AG10803 (cell line): Measurements from ENCODE around the gene ENTPD6.

Experiments used
- DNase-seq: peaks from one replicate; pipeline ENCODE4 v3.0.0; 2010; ENCODE audit warnings: low read depth
- H3K4me3 ChIP-seq: 2 replicates; pipeline ENCODE4 v1.5.1; 2011; ENCODE audit warnings: mild to moderate bottlenecking, low read length, control low read depth
- TF ChIP-seq, protein P1 (sequence below): conservative IDR thresholded peaks from 2 replicates; pipeline ENCODE4 v1.5.1; 2011; ENCODE audit warnings: mild to moderate bottlenecking, low read length, control low read depth, inconsistent platforms

The ENTPD6 gene

DNA sequence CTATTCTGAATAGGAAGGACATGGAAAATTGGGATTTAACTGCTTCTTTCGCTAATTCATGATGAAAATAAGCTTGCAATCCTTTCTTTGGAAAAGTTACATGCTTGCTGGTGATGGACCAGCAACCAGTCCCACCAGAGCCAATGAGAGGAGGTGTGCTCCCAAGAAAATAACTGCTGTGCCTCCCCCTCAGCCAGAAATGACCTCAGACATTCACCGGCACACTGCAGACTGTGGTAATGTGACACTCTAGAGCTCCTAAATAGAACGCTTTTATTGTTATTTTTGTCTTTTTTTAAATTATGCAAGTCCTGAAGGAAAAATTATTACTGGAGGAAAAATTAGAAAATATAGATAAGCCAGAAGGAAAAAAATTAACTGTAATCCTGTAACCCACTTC, 55.0 kb downstream of the ENTPD6 start:
- TF ChIP-seq, protein P1, sequence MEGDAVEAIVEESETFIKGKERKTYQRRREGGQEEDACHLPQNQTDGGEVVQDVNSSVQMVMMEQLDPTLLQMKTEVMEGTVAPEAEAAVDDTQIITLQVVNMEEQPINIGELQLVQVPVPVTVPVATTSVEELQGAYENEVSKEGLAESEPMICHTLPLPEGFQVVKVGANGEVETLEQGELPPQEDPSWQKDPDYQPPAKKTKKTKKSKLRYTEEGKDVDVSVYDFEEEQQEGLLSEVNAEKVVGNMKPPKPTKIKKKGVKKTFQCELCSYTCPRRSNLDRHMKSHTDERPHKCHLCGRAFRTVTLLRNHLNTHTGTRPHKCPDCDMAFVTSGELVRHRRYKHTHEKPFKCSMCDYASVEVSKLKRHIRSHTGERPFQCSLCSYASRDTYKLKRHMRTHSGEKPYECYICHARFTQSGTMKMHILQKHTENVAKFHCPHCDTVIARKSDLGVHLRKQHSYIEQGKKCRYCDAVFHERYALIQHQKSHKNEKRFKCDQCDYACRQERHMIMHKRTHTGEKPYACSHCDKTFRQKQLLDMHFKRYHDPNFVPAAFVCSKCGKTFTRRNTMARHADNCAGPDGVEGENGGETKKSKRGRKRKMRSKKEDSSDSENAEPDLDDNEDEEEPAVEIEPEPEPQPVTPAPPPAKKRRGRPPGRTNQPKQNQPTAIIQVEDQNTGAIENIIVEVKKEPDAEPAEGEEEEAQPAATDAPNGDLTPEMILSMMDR, result no peak
- no peak overlapping the region for H3K4me3 ChIP-seq
- no peak for DNase-seq

DNA sequence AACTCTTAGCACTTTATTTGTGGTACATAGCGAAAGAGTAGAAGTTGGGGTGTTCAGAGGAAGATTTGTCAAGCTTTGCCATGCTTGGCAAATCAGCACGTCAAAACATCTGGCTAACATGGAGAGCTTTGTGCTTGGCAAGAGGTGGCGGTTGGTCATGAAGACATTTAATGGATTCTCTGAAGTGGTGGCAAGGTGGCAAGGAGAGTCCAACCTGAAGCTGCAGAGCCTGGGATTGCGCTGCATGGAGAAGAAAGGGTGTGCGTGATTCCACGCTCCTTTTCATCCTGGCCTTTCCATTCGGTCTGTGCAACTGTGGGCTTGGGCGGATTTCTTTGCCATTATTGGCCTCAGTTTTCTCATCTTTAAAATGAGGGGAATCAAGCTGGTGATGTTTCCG, 55.5 kb downstream of the ENTPD6 start:
- no peak overlapping the region for H3K4me3 ChIP-seq
- no peak for DNase-seq
- TF ChIP-seq, protein P1, result no peak

DNA sequence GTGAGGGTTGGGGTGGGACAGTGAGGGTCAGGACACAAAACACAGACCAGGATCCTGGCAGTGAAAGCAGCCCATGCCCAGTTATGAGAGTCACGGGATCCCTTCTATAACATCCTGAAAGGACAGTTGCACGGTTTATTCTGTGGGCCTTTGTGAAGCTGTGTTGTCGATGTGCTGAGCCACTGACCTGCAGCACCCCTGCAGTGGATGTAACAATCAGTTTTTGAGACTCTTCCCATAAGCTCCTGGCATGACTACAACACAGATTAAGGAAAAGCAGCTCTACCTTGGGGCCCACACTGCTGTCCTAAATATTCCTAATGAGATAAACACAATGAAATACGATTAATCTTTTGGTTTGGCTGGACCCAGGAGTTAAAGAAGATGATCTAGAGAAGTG, 56.0 kb downstream of the ENTPD6 start:
- no peak overlapping the region for H3K4me3 ChIP-seq
- DNase-seq, result no peak
- TF ChIP-seq, protein P1, result no peak

DNA sequence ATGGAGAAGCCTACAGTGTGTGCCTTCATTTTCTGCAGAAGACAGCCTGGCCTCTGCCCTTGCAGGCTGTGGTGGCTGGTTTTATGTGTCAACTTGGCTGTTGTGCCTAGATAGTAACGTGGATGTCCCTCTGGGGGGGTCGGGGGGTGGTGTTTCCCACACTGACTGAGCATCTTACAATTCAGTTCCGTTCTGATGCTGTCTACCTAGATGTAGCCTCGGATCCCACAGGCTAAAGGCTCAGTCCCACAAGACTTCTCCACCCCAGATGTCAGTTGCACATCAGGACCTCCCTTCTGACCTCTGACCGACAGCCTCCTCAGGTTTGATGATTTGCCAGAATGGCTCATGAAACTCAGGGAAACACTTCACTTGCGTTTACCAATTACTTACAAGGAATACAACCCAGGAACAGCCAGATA, 56.7 kb downstream of the ENTPD6 start:
- TF ChIP-seq, protein P1, result no peak
- H3K4me3 ChIP-seq, result no peak overlapping the region
- DNase-seq, result no peak

DNA sequence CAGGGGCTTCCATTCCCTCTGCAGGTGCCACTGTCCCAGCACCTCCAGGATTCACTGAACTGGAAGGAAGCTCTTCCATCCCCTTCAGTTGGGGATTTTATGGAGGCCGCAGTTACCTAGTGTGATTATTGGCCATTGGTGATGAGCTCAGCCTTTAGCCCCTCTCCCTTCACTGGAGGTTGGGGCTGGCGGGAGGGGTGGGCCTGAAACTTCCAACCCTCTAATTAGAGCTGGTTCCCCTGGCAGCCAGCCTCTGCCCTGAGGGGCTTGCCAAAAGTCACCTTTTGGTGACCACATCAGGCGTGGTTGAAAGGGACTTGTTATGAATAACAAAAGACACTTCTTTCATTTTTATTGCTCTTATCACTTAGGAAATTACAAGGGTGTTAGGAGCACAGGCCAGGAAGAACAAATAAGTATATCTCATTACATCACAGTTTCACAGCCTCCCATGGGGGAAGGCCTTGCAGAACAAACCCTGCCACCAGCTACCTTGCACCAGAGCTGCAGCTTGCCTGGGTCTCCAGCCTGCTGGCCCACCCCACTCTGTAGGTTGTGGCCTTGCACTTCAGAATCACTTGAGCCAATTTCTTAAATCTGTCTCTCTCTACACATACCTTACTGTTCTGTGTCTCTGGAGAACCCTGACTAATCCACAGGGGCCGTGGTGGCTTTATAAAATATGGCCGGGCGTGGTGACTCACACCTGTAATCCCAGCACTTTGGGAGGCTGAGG, 57.3 kb downstream of the ENTPD6 start:
- no peak for DNase-seq
- TF ChIP-seq, protein P1, result no peak
- no peak overlapping the region for H3K4me3 ChIP-seq

DNA sequence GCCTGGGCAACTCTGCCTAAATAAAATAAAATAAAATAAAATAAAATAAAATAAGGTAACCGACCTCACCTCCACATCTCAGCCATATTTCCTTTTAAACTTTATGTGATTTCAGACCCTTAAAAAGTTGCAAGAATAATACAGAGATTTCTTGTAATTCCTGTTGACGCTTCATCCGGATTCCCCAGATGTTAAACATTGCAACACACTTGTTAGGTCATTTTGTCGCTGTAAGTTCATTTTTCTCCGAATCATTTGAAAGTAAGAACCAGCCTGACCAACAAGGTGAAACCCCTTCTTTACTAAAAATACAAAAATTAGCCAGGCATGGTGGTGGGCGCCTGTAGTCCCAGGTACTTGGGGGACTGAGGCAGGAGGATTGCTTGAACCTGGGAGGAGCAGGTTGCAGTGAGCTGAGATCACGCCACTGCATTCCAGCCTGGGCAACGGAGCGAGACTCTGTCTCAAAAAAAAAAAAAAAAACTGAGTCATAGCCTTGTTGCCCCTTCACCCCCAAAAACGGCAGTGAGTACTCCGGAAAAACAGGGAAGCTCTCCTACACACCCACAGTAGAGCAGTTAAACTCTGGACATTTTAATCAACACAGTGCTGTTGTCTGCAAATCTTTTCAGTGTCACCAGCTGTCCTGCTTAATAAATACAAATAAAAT, 58.2 kb downstream of the ENTPD6 start:
- DNase-seq, result no peak
- TF ChIP-seq, protein P1, result no peak
- no peak overlapping the region for H3K4me3 ChIP-seq

DNA sequence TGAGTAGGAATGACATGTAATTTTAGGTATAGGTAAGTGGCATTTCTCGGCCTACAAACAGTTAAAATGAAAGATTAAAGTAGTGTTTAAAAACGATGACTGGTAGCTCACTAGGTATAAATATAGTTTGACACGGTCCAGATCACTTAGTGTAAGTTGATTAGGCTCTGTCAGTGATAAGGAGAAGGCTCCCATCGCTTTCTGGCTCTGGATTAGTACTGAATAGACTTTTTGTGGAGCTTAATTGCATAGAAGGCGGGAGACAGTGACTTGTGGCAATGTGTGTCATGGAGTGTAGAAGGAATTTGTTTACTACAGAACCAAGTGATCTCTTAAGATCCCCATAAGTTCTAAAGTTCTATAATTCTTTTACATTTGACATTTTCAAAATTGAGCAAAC, 59.1 kb downstream of the ENTPD6 start:
- DNase-seq, result no peak
- H3K4me3 ChIP-seq, result no peak overlapping the region
- TF ChIP-seq, protein P1, result no peak
